Hematopoietic multipotent progenitor cell treated with erythropoietin and hydrocortisone succinate and interleukin-3 and kit ligand, for 8 days (in vitro differentiated cells): Measurements from ENCODE around the gene TMEM63B.
"Not testable (repeated sequence)": the region's sequence is repeated elsewhere in the genome, so short reads cannot be mapped to it uniquely, and the experiment has no call there.

Experiments used
- DNase-seq: peaks from one replicate; pipeline ENCODE4 v3.0.0-alpha.2; 2015

TMEM63B gene

GRCh38 chr6:44094403-44095242 is 32.7 kb upstream of the TMEM63B start:
- DNase-seq: no peak

GRCh38 chr6:44095243-44095623 is 32.1 kb upstream of the TMEM63B start:
- DNase-seq: not testable (repeated sequence)

GRCh38 chr6:44096612-44097011 is 30.7 kb upstream of the TMEM63B start:
- DNase-seq: peak; percentile 82

DNA sequence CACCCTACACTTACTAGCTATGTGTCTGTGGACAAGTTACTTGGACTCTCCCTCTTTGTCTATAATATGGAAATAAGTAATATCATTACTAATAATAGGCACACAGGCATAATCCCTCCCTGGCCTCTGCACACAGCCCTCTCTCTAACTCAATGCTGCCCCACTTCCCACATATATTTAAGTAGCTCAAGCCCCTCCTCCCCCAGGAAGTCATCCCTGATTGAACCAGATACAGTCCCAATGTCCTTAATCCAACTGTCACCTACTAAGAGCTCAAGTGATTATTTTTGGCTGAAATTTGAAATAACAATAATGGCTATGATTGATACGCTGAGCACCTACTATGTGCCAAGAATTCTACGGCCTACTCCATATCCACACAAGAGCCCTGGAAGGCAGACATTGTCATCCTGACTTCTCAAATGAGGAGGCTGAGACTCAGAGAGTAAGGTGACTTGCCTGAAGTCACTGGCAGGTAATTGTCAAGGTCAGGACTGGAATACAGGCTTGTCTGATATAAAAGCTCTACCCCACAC is 29.5 kb upstream of the TMEM63B start:
- no peak for DNase-seq

GRCh38 chr6:44099192-44099591 is 28.2 kb upstream of the TMEM63B start:
- DNase-seq: no peak

DNA sequence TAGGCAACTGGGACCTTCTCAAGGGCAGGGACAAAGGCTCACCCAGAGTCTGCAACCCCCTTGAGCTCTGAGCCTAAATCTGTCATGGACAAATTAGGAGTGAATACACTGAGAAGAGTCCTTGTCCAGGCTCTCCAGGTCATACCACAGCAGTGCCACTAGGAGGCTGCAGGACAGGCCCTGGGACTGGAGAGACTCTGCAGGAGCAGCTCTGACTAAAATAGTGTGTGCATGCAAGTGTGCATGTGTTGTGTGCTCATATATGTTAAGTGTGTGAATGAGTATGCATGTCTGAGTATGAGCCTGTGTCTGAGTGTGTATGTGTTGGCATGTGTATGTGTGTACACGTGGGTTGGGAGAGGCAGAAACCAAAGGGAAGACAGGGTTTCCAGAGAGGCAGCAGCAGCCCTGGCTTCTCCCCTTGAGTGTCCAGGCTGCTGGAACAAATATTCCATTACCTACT is 27.2 kb upstream of the TMEM63B start:
- peak; percentile 62 for DNase-seq

DNA sequence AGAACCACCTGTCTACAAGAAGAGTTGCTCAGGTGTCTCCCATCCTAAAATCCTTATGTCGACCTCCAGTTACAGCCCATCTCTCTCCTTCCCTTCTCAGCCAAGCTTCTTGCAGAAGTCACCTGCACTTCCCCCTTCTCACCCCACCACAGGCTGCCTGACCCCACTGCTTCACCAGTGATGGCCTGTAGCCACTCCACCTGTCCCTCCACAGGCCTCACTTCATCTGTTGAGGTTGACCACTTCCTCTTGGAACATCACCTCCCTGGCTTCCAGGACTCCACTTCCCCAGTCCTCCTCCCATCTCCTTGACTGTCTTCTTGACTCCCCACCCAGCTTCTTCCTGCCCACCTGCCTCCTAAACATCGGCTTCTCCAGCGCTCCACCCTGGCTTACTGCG is 25.5 kb upstream of the TMEM63B start:
- no peak for DNase-seq

DNA sequence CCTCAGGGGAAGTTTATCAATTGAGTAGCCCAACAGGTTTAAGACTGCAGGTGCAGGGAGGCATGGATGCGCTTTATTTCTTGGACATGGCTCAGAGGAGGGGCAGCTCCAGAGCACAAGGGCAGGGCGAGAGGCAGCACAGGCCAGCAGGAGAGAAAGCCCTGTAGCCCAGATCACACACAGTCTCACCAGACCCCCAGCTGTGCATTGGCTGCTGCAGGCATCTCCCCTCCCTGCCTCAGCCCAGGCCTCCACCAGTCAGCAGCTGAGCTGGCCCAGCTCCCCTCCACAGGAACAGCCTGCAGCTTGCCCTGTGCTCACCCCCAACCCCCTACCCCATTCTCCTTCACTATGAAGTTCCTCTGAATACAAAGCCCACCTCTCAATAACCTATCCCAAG is 24.8 kb upstream of the TMEM63B start:
- DNase-seq: no peak

DNA sequence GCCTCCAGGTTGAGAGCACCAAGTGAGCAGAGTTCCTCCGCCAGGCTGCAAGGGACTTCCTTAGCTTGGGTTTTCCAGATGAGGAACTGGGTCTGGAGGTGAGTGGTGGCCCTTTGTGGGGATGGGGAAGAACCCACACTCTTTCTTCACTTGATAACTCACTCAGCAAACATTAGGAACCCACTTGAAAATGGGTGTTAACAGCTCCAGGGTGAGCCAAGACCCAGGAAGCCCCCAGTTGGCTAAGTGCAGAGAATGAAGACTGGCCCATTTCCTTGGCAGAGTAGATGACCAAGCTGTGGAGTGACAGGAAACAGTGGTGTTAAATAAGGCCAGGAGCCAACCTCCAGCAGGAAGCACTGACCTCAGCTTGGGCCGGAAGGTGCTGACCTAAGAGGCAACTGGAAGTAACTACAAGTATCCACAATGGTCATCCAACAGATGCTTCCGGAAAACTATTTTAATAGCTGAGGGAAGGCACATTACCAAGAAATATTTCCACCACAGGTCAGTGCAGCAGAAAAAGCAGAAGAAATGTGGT is 22.8 kb upstream of the TMEM63B start:
- DNase-seq: no peak

- no peak for DNase-seq
Measured at GRCh38 chr6:44105146-44105545, 22.2 kb upstream of the TMEM63B start.

GRCh38 chr6:44105993-44106740 is 21.2 kb upstream of the TMEM63B start:
- DNase-seq: peak; percentile 32

DNA sequence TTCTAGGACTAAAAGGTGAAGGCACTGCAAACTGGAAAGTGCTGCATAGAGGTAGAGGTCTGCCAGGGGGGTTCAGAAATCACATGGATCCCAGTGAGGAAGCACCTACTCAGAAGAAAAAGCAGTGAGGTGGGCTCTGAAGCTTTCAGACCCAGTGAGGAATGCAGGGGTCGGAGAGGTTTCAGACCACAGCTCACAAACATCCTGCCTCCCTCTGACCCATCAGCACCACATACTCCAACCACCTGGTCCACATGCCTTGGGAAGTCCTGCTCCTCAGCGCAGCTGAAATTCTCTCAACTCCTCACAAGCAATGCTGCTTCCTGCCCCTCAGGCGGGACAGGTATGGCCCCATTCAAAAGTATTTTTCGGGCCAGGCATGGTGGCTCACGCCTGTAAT is 20.3 kb upstream of the TMEM63B start:
- DNase-seq: no peak

GRCh38 chr6:44108471-44108870 is 18.9 kb upstream of the TMEM63B start:
- DNase-seq: no peak

DNA sequence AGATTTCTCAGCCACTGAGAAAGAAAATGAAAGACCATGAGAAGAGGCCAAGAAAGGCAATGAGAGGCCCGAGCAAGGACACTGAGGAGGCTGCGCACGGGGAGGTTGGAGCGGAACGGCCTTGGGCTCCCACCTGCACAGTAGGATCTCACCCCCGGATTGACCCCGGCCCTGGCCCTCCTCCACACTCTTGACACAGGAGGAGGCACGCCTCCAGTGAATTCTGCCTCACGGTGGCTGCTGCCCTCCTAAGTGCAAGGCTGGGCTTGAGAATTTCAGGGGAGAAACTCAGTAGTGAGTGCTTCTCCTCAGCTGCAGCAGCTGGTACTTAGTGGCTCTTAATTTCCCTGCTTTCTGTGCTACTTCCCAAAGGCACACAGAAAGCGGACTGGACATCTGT is 18.1 kb upstream of the TMEM63B start:
- no peak for DNase-seq

GRCh38 chr6:44110005-44110676 is 17.2 kb upstream of the TMEM63B start:
- DNase-seq: no peak

GRCh38 chr6:44110966-44111365 is 16.4 kb upstream of the TMEM63B start:
- no peak for DNase-seq

- DNase-seq: no peak
Measured at GRCh38 chr6:44111434-44112417, 15.6 kb upstream of the TMEM63B start.

DNA sequence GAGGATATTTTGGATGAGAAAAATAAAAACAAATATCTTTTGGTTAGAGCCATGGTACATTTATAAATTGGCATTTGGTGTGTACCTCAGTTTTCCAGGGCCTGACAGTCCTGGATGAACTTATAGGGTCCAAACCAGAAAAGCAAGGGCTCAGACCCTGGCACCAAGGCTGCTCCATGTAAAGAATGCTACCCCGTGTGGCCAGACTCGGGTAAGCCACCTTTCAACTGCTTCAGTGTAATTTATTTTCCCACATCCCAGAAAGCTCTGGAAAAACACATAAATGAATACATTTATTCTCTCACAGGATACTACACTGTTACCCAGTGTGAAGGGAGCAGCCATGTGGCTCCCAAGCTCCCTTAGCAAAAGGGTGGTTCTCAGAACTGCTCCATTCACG is 13.9 kb upstream of the TMEM63B start:
- no peak for DNase-seq

GRCh38 chr6:44115866-44116265 is 11.5 kb upstream of the TMEM63B start:
- DNase-seq: no peak

DNA sequence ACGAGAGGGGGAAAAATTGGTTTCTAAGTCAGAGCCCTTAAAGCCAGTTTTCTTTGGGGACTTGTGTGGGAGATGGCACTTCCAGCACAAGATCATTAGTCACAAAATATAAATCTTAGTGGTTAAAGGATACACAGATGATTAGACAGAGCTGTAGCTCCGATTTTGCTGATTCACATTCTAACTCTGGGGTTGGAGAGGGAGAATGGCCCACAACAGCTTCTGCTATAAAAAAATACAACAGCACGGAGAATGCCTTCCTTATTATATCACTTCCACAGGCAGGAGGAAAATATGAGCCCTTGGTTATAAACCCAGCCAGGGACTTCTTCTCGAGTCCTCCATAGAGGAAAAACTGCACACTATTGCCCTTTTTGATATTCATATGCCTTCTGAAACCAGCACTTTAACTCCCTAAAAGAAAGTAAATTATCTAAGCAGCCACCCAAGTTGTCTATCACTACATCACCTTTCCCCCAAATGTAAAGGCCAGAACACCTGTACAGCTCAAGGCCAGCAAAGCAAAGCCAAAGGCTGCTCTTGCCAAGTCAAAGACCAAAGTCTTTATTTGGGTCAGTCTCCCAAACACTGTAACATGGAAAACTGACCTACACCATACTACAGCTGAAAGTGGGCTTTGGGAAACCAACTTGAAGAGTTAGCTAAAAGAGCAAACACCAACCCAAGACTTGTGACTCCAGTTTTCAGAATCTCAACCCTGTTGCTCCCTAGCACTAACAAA is 10.5 kb upstream of the TMEM63B start:
- DNase-seq: no peak
